AG09309 (cell line): ENCODE measurements around the gene NCAPH2.
"Not testable (repeated sequence)": the region's sequence is repeated elsewhere in the genome, so short reads cannot be mapped to it uniquely, and the experiment has no call there.

ENCODE experiments used
- DNase-seq: peaks from one replicate; pipeline ENCODE4 v3.0.0-alpha.2; 2010; ENCODE audit warnings: low read depth
- H3K4me3 ChIP-seq: 2 replicates; pipeline ENCODE4 v1.5.1; 2011; ENCODE audit warnings: mild to moderate bottlenecking, low read depth, low read length, moderate library complexity; ENCODE audit not compliant: control insufficient read depth
- TF ChIP-seq, protein P1 (sequence below): IDR thresholded peaks from 2 replicates; pipeline ENCODE4 v1.5.1; 2011; ENCODE audit warnings: mild to moderate bottlenecking, low read depth, low read length, inconsistent platforms; ENCODE audit not compliant: insufficient read depth, control insufficient read depth; ENCODE audit errors: missing control alignments

Gene NCAPH2

DNA sequence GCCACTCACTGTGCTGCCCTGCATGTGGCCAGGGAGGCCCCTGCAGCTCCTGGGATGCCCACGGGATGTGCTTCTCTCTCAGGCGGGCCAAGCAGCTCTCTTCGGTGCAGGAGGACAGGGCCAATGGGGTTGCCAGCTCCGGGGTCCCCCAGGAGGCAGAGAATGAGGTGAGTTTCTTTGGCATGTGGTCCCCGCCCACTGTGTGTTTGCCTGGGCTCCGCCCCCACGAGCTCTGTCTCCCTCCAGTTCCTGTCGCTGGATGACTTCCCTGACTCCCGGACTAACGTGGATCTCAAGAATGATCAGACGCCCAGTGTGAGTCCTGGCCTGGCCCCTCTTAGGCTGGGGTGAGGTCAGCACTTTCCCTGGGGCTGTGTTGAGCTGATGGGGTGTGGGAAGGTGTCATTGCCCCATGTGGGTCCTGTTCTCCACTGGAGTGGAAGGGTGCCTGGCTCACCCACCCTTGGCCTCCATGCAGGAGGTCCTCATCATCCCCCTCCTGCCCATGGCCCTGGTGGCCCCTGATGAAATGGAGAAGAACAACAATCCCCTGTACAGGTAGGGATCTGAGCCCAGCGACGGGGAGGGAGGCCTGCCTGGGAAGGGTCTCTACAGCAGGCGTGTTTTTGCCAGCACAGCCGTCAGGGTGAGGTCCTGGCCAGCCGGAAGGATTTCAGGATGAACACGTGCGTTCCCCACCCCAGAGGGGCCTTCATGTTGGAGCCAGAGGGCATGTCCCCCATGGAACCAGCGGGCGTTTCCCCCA is 9.7 kb downstream of the NCAPH2 start:
- H3K4me3 ChIP-seq: no peak overlapping the region
- TF ChIP-seq, protein P1, sequence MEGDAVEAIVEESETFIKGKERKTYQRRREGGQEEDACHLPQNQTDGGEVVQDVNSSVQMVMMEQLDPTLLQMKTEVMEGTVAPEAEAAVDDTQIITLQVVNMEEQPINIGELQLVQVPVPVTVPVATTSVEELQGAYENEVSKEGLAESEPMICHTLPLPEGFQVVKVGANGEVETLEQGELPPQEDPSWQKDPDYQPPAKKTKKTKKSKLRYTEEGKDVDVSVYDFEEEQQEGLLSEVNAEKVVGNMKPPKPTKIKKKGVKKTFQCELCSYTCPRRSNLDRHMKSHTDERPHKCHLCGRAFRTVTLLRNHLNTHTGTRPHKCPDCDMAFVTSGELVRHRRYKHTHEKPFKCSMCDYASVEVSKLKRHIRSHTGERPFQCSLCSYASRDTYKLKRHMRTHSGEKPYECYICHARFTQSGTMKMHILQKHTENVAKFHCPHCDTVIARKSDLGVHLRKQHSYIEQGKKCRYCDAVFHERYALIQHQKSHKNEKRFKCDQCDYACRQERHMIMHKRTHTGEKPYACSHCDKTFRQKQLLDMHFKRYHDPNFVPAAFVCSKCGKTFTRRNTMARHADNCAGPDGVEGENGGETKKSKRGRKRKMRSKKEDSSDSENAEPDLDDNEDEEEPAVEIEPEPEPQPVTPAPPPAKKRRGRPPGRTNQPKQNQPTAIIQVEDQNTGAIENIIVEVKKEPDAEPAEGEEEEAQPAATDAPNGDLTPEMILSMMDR: no peak
- no peak for DNase-seq

DNA sequence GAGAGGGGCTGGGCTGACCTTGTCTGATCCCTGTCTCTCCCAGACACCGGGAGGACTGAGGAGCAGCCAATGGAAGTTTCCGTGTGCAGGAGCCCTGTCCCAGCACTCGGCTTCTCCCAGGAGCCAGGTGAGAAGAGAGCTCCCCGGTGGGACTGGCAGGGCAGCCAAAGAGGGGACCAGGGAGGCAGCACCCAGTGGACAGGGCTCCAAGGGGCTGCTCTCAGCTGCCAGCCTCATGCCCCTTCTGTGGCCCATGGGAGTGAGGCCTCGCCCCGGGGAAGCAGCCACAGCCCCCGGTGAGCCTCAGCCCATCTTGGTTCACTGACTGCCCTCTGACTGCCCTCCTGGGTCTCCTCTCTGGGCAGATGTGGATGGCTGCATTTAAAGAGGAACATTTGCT is 10.6 kb downstream of the NCAPH2 start:
- H3K4me3 ChIP-seq: no peak overlapping the region
- DNase-seq: no peak
- TF ChIP-seq, protein P1: no peak

DNA sequence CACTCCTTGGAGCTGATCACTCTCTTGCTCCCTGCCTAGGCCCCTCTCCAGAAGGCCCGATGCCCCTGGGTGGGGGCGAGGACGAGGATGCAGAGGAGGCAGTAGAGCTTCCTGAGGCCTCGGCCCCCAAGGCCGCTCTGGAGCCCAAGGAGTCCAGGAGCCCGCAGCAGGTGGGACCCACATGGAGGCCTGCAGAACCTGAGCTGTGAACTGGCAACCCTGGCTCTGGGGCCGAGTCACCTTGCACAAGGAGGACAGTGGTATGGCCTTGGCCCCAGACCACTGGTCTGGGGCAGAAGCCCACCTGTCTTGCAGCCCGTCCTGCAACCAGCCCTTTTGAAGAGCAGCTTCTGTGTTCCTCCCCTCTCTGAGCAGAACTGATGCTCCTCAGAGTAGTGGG is 11.1 kb downstream of the NCAPH2 start:
- TF ChIP-seq, protein P1: no peak
- no peak for DNase-seq
- no peak overlapping the region for H3K4me3 ChIP-seq

DNA sequence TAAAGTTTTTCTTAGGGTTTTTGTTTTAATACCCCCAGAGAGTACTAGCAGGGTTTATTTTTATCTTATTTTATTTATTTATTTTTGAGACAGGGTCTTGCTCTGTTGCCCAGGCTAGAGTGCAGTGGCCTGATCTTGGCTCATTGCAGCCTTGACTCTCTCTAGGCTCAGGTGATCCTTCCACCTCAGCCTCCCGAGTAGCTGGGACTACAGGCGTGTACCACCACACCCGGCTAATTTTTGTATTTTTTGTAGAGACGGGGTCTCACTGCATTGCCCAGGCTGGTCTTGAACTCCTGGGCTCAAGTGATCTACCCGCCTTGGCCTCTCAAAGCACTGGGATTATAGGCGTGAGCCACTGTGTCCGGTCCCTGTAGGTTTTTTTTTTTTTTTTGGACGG is 12.2 kb downstream of the NCAPH2 start:
- DNase-seq, H3K4me3 ChIP-seq: not testable (repeated sequence)

DNA sequence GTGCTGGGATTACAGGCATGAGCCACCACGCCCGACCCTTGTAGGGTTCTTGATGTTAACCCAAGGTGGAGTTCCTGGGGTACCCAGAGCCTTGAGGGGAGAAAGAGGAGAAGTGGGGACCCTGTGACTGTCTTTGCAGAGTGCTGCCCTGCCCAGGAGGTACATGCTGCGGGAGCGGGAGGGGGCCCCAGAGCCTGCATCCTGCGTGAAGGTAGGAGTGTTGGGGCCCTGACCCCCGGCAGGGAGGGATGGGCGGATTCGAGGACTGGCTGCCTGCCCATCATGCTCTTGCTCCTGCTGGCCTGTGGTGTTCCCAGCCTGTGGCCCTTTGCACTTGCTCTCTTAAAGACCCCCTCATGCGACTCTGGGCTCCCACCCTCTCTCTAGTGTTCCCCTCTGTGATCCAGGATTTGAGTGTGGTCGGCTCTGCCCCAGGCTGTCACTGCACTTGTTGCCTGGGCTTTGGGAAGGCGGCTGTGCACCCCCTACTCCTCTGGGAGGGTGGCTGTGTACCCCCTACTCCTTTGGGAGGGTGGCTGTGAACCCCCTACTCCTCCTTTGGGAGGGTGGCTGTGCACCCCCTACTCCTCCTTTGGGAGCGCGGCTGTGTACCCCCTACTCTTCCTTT is 12.9 kb downstream of the NCAPH2 start:
- H3K4me3 ChIP-seq: no peak overlapping the region
- DNase-seq: no peak
- TF ChIP-seq, protein P1: no peak

DNA sequence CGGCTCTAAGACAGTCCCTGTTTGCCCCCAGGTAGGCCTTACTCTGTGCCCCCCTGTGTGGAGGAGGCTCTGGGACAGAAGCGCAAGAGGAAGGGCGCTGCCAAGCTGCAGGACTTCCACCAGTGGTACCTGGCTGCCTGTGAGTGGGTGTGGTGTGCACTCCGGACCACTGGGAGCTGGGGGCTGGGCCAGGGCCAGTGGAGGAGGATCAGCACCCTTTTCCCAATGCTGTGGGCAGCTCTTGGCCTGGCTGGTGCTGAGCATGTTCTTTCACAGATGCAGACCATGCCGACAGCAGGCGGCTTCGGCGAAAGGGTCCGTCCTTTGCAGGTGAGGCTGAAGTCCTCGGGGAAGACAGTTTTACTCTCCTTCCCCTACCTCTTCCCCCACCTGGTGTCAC is 13.7 kb downstream of the NCAPH2 start:
- TF ChIP-seq, protein P1: no peak
- no peak overlapping the region for H3K4me3 ChIP-seq
- no peak for DNase-seq

DNA sequence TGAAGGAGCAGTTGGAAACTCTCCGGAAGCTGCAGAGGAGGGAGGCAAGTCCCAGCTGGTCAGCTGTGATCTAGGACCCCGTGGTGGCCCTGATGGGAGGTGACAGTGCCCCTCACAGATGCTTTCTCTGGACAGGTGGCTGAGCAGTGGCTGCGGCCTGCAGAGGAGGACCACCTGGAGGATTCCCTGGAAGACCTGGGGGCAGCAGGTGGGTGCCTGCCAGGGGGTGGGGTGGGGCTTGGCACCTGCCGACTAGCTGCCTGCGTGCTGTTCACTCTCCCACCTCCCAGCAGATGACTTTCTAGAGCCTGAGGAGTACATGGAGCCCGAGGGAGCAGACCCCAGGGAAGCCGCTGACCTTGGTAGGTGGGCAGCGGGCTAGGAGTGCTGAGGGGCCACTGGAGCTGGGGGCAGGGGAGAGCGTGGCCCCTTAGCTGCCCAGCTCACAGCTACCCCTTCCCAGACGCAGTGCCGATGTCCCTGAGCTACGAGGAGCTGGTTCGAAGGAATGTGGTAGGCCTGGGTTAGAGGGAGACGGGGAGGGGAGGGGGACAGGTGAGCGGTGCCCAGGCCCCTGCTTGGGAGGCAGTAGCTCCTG is 14.3 kb downstream of the NCAPH2 start:
- H3K4me3 ChIP-seq: no peak overlapping the region
- no peak for DNase-seq
- TF ChIP-seq, protein P1: no peak
